GM18499 (cell line): ENCODE results near the gene GALNT15.

Experiments used
- ATAC-seq: cut with Tn5 transposase; IDR thresholded peaks from one replicate; pipeline ENCODE4 v1.9.1; 2021; ENCODE audit warnings: moderate number of reproducible peaks; ENCODE audit not compliant: insufficient read depth, unreplicated experiment

Gene GALNT15

DNA sequence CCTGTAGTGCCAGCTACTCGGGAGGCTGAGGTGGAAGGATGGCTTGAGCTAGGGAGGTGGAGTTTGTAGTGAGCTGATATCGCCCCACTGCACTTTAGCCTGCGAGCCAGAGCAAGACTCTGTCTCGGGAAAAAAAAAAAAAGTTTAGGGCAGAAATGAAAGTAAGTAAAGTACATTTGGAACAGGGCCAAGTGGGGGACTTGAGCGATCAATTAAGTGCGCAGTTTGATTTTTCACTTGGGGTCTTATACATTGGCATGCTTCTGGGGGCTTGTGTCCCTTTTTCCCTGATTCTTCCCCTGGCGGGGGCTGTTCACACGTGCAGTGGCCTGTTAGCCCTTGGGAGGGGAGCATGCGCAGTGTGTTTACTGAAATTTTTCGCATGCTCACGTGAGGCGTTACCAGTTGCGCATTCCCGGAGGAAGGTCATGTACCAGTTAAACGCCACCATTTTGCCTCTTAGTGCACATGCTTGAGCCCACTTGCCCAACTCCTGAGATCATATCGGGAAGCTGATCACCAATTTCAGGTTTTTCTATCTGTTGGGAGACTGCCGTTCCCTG, 42.0 kb downstream of the GALNT15 start:
- no peak for ATAC-seq

DNA sequence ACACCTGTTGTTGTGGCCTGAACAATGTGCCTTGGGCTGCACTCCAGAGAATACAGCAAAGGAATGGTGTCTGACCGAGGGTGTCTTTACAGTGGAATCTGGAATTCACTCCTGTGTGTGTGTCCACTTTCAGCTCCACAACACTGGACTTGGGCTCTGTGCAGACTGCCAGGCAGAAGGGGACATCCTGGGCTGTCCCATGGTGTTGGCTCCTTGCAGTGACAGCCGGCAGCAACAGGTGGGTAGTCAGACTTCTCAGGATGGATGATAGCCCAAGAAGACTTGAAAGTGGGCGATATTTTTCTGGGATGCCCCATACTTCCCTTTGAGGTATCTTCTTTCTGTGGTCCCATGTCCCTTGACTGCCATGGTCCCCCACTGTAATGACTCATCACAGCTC, 45.3 kb downstream of the GALNT15 start:
- no peak for ATAC-seq

DNA sequence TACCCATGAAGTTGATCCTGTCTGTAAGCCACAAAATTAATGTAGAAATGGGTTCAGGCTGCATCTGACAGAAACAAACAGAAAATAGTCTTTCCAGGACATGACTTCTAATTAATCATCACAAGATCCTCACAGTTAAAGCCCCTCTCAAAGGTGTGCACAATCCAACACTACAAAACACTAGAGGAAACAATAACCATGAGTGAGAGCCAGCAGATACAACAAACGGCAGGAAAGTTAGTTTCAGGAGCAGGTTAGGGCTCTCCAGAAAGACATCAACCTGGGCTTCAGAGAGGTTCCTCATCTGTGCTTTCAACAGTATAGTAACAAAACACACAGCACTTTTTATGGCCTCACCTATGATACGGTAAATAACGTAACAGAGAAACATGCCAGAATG, 47.5 kb downstream of the GALNT15 start:
- no peak for ATAC-seq

DNA sequence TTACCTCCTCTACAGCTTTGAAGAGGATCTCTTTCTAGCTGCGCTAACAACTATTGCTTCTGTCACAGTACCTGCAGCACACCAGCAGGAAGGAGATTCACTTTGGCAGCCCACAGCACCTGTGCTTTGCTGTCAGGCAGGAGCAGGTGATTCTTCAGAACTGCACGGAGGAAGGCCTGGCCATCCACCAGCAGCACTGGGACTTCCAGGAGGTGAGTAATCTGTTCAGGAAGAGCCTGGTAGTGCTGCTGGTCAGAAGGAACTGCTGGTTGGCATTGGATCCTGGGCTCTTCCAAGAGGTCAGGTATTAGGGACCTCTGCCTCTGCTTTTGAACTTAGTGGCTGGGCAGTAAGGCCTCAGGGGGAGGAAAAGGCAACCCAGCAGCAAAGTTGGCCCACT, 48.1 kb downstream of the GALNT15 start:
- no peak for ATAC-seq

DNA sequence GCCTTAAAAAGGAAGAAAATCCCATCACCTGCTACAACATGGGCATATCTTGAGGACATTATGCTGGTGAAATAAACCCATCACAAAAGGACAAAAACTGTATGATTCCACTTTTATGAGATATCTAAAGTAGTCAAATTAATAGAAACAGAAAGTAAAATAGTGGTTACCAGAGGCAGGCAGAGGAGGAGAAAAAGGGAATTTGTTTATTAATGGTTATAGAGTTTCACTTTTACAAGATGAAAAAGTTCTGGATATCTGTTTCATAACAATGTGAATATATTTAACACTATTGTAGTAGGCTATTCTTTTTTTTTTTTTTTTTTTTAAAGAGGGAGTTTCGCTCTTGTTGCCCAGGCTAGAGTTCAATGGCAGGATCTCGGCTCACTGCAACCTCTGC, 49.8 kb downstream of the GALNT15 start:
- ATAC-seq = no peak

DNA sequence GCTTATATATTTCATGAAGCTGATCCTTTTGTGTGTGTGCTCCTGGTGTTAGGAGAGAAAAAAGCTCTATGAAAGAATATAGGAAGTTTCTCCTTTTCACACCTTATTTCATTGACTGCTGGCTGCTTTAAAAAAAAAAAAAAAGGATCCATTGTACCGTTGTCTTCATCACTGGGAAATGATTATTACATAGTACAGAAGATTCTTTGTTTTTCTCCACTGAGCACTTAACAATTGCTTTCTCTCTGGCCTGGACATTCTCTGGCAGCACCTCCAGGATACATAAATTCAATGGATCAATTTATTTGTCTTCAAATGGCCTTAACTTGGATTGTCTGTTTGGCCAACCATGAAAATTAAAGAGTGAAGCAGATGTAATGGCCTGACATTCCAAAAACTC, 53.1 kb downstream of the GALNT15 start:
- no peak for ATAC-seq

DNA sequence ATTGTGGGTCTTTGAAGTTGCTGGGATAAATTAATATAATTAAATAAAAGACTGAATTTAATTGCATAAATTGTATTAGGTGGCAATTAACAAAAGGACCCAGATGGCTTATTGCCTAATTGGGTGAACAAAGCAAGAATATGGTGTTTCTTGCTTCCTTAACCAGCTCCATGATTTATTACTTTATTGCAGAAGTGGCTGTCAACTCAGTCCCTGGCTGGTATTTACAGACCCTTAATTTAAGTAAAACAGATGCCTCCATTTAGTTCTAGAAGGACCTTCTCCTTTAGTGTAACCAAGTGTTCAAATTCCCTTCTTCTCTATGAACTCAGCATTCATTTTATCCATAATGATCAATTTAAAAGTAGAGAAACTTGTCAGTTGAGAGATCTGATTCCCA, 55.2 kb downstream of the GALNT15 start:
- no peak for ATAC-seq

DNA sequence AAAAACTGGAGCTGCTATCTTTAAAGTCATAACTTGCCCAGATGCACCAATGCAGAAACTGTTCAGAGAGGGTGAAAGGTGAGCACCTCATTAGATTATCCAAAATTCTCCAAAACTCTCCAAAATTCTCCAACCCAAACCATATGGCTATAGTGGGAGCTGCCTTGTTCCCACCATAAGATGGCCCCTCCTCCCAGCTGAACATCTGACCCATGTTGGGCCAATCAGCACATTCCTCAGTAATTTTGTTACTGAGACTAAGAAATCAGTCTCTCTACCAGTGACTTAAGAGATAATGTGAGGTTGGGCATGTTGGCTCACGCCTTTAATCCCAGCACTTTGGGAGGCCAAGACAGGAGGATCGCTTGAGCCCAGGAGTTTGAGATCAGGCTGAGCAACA, 57.5 kb downstream of the GALNT15 start:
- no peak for ATAC-seq

DNA sequence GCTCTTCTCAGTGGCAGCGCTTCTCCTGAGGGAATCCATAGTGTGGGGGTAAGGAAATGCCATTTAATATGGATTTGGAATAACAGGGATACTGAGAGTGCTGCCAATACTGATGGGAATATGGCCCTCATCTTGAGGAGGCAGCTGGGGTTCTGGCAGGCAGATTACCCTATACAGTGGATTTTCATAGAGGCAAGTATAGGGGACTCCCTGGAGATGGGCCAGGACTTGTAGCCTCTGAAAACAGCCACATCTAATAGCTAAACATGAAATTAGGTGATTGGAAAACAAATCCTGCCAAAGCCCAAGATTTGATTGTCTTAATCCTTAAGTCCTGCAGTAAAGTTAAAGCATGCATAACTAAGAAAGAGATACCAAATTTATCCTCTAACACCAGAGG, 59.3 kb downstream of the GALNT15 start:
- ATAC-seq = no peak

DNA sequence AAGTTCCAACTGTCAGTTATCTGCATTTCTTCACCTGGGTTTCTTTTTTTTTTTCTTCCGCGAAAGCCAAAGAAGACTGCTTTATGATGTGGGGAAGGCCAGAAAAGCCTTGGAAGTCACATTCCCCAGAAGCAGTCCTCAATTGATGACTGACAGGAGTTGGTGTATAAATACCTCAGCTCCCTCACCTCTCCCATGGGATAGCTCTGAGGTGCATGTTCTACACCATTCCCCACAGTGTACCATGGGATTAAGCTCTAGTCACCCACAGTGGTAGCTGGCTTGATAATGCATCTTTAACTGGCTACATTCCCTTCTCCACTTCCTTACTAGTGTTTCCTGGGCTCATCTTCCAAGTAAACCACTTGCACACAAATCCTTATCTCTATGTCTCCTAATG, 59.8 kb downstream of the GALNT15 start:
- no peak for ATAC-seq

DNA sequence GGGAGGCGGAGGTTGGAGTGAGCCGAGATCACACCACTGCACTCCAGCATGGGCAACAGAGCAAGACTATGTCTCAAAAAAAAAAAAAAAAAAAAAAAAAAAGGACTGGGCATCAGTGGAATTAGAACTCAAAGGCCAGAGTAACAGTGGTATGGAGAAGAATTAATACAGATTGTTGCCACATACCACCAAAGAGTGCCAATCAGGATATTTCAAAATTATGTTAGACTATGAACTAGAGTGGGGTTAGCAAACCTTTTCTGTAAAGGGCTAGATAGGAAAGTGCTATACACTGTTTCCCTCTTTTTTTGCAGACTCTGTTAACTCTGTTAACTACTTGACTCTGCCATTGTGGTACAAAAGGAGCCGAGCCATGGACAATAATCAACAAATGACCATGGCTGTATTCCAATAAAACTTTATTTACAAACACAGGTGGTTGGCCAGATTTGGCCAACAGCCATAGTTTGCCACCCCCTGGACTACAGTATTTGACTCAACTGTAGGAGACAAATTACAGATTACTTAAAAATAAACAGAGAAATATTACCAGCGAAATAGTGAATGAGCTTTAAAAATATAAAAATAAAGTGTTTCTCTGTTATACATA, 61.7 kb downstream of the GALNT15 start:
- no peak for ATAC-seq

DNA sequence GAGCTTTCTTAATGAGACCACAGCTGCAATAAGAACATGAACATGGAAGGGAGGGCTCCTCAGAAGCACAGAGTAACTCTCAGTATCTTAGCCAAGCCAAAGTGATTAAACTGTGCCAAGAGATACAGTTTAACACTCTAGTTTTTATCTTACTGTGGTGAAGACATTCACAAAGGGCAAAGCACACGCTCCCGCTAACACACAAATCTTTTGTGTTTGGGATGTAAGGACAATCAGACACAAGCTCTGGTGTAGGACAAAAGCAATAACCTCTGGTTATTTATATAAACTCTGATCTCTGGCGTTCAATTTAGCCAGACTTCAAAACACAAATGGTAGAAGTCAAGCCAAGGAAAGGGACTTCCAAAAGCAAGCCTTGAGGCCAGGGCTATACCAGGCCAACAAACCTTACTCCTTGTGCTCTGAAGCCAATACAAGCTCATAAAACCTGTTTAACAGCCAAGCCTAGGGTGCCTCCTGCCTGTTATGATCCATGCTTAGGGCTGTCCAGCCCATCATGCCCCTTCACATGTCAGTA, 62.4 kb downstream of the GALNT15 start:
- no peak for ATAC-seq

DNA sequence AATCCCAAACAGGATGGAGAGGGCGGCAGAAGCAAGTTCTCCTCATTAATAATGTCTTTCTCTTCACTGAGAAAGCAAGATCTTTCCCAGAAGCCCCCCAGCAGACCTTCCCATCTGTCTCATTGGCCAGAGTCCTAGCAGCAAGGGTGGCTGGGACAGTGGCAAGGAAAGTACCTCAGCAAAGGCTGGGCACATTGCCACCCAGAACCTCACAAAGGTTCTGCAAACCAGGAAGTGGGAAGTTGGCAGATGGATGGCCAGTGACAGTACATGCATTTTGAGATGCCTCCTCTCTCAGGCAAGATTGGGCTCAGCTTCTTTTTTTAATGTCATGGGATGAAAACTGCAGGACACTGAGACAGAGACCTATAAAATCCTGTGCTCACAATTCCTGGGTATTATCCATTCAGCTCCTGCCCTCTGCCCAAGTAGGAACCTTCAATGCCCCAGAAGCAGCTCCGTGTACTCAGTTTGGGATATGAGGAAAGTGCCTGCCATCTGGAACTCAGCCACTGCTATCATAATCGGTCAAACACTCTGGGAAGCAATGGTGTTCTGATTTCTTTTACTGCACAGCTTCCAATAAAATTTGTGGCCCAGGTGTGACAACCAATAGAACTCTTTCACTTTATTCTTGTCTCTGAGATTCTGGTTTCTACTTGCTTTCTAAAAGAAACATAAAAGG, 64.7 kb downstream of the GALNT15 start:
- ATAC-seq = no peak

DNA sequence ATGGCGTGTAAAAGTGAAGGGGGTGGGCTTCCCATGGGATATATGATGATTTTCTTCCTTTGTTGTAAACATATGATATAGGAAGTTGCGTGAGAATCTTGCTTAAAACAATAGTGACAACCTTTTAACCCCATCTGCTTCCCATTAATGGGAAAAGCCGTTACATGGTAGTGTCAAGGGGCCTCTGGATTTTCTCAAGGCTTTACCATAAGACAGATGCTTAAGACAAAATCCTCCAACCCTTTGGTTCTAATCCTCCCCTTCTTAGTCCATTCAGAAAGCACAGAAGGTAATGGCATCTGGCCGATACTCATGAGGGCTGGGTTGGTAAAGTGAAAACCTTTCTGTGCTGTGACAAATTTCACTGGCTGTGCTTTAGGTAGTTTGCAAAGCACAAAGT, 65.3 kb downstream of the GALNT15 start:
- ATAC-seq = no peak

DNA sequence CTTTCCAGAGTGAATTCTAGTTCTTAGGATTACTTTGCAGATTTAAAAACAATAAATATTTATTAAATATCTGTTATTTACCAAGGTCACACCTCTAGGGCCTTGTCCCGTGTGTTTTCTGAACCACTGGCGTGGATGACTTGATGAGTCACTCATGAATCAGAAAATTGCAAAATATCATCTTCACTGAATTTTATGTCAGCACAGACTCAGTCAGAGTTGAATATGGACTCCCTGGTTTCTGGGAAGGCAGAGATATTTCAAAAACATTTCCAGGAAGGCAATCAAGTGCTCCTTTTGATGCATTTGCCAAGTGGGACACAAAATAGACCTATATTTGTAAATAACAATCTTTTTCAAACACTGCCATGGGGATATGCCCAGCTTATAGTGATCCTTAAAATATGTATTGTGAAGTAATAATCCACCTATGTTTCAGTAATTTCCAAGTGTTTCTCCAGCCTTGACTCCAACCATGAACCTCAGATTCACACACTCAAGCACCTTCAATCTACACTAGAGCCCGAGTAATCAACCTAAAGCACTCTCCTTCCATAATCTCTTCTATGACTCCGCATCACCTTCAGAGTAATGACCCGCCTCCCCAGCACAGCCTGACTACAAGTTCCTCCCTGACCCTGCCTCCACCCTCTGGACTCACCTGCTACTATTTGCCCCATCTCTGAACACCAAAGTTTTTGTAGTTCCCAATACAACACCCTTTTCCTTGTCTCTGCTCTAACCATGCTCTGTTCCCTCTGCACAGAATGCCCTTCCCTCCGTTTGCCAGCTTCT, 65.9 kb downstream of the GALNT15 start:
- no peak for ATAC-seq

DNA sequence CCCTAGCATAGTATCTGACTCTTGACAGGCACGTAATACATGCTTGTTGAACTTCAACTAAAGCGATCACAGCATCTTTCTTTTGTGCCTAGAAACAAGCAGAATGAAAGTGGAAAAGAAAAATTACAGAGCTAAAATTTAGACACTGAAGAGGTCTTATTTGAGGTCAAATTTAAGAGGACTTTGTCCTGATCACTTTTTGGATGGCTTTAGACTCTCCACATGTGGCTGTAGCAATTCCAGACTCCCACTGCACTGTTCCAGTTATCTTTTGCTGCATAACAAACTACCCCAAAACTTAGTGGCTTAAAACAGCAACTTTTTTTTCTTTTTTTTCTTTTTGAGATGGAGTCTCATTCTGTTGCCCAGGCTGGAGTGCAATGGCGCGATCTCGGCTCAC, 66.7 kb downstream of the GALNT15 start:
- no peak for ATAC-seq

DNA sequence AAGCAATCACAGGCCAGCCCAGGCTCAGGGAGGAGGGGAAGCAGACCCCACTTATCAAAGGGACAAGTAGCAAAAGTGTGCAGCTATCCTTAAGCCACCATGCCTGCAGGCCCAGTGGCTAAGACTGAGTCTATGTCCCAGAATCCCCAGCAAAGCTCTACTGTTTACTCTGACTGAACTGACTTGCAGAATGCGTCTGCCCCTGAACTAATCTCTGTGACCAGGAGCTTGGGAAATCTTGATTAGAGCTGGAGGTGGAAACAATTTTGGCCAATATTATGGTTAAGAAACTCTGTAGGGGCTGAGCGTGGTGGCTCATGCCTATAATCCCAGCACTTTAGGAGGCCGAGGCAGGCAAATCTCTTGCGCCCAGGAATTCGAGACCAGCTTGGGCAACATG, 67.7 kb downstream of the GALNT15 start:
- no peak for ATAC-seq

DNA sequence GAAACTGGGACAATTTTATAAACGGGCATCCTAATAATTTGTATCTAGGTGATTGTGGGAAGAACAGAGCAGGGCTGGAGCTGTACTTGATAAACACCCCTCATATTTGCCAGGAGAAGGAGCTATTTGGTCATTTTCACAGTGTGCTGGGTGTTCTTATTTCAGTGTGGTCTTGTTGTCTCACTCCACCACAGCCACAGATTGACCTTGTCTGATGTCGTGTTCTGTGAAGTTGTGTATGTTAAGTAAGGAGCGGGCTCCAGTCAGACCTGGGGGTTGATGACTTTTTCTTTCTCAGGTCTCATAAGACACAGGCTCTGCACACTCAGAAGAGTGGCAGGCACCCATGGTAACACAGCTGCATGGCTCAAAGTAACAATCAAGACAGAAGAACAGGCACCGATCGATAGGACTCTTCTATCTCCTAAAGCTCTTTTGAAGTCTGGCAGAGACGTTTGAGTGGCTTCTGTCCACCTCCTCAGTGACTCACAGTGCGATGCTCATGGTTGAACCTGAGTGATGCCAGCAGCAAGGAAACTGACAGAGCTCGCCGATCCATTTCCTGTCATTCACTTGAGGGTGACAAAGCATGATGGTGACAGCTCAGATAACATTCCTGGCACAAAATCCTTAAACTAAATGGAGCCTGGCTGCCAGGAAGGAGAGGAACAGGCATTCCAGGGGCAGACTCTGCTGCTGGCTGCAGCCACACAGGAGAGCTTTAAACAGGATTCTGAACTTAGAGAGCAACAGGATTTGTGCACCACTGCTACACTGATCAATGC, 69.4 kb downstream of the GALNT15 start:
- no peak for ATAC-seq

DNA sequence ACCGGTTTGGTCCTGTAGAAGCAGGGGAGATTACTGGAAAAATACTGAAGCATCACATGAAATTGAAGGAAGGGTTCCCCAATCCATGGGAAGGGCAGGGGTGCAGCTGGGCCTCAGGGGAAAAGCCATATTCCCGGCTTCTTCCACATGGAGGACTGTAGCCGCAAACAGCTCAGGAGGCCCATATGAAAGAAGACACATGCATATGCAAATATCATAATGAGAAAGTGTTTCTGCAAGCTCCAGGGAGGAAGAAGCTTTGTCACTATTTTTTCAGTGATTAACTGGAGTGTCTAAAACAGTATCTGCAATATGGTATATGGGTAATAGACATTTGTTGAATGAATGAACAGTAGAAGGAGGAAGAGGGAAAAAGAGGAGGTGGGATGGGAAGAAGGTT, 71.1 kb downstream of the GALNT15 start:
- no peak for ATAC-seq
